Mesothelial cell of epicardium (in vitro differentiated cells): Measurements from ENCODE around the gene STK16. TPM values are rescaled to one million over a fixed set of nuclear protein-coding genes. Genes with fewer than 3 reads are reported as not detected.
"Not testable (repeated sequence)": the region's sequence is repeated elsewhere in the genome, so short reads cannot be mapped to it uniquely, and the experiment has no call there.

ENCODE experiments used
- DNase-seq, 2 experiments: peaks; one replicate each; pipeline ENCODE4 v3.0.0; 2021; ENCODE audit warnings: low spot score in 2 of 2; ENCODE audit not compliant: unreplicated experiment in 2 of 2
- H3K27ac Mint-ChIP-seq: 2 replicates; pipeline ENCODE4 v1.8.0; 2021; ENCODE audit warnings: mixed read lengths
- H3K27me3 Mint-ChIP-seq: 2 replicates; pipeline ENCODE4 v1.8.0; 2021; ENCODE audit warnings: low read depth, mixed read lengths
- H3K36me3 Mint-ChIP-seq: 2 replicates; pipeline ENCODE4 v1.8.0; 2021; ENCODE audit warnings: mixed read lengths
- H3K4me1 Mint-ChIP-seq: 2 replicates; pipeline ENCODE4 v1.8.0; 2021; ENCODE audit warnings: mixed read lengths
- H3K4me3 Mint-ChIP-seq: 2 replicates; pipeline ENCODE4 v1.8.0; 2021; ENCODE audit warnings: mild to moderate bottlenecking, moderate library complexity, mixed read lengths
- H3K9me3 Mint-ChIP-seq: 2 replicates; pipeline ENCODE4 v1.8.0; 2021; ENCODE audit warnings: mixed read lengths
- CTCF ChIP-seq: fragments of 200-600 bp; sonication (generic); IDR thresholded peaks from one replicate; pipeline ENCODE4 v1.5.0; 2021; ENCODE audit warnings: antibody characterized with exemption; ENCODE audit not compliant: unreplicated experiment
- total RNA-seq: library from RNA; stranded (reverse); gene quantifications from 3 replicates; pipeline ENCODE4 v1.2.1, GENCODE V29; 2021

Gene STK16
- 28.0 to 31.2 TPM (median 29.0 TPM) in 3 replicates for total RNA-seq

GRCh38 chr2:219245148-219245898 is at the start of gene STK16, which contains the start of gene GLB1L:
TSS of gene STK16 (plus strand) at chr2:219245479. CDS start at chr2:219246000, 521 bp downstream.
TSS of gene GLB1L (minus strand) at chr2:219245444. CDS start at chr2:219243573, 1,871 bp downstream.
- TF ChIP-seq CTCF: no peak
- H3K4me1 Mint-ChIP-seq: peaks cover 23% of the 10 kb centered on the region
- H3K27ac Mint-ChIP-seq: peak within 1 kb of the TSS; percentile 97
- H3K9me3 Mint-ChIP-seq: no peaks in the 10 kb centered on the region
- H3K27me3 Mint-ChIP-seq: peaks cover 4% of the 10 kb centered on the region
- H3K4me3 Mint-ChIP-seq: peak within 1 kb of the TSS; percentile 91
- H3K36me3 Mint-ChIP-seq: no peaks in the 10 kb centered on the region
- peak; percentile 87 to 94 for DNase-seq

GRCh38 chr2:219197388-219197787 is 47.9 kb upstream of the STK16 start:
- Mint-ChIP-seq H3K36me3 (no peaks in the 10 kb centered on the region), H3K27me3 (peaks cover 15% of the 10 kb centered on the region), H3K9me3 (no peaks in the 10 kb centered on the region), H3K4me3 (no peak overlapping the region), H3K27ac (no peak overlapping the region), H3K4me1 (no peaks in the 10 kb centered on the region)
- TF ChIP-seq CTCF: no peak
- DNase-seq: no peak

GRCh38 chr2:219198974-219199373 is 46.3 kb upstream of the STK16 start:
- peaks cover 15% of the 10 kb centered on the region for H3K27me3 Mint-ChIP-seq
- no peak for TF ChIP-seq CTCF
- H3K4me1 Mint-ChIP-seq: no peaks in the 10 kb centered on the region
- H3K9me3 Mint-ChIP-seq: no peaks in the 10 kb centered on the region
- H3K27ac Mint-ChIP-seq: no peak overlapping the region
- H3K36me3 Mint-ChIP-seq: no peaks in the 10 kb centered on the region
- DNase-seq: no peak
- H3K4me3 Mint-ChIP-seq: no peak overlapping the region

- H3K27me3 Mint-ChIP-seq: peaks cover 15% of the 10 kb centered on the region
- H3K4me3 Mint-ChIP-seq: no peak overlapping the region
- no peak for TF ChIP-seq CTCF
- H3K9me3 Mint-ChIP-seq: no peaks in the 10 kb centered on the region
- DNase-seq: no peak
- H3K4me1 Mint-ChIP-seq: no peaks in the 10 kb centered on the region
- H3K36me3 Mint-ChIP-seq: no peaks in the 10 kb centered on the region
- no peak overlapping the region for H3K27ac Mint-ChIP-seq
Measured at GRCh38 chr2:219199470-219200211, 45.6 kb upstream of the STK16 start.

GRCh38 chr2:219200502-219201326 is 44.6 kb upstream of the STK16 start:
- H3K27me3 Mint-ChIP-seq, H3K4me1 Mint-ChIP-seq, H3K36me3 Mint-ChIP-seq, DNase-seq, H3K4me3 Mint-ChIP-seq, H3K9me3 Mint-ChIP-seq, H3K27ac Mint-ChIP-seq: not testable (repeated sequence)

- DNase-seq, H3K4me1 Mint-ChIP-seq, H3K9me3 Mint-ChIP-seq, H3K27ac Mint-ChIP-seq, H3K4me3 Mint-ChIP-seq, H3K36me3 Mint-ChIP-seq, H3K27me3 Mint-ChIP-seq: not testable (repeated sequence)
Measured at GRCh38 chr2:219201331-219201730, 43.9 kb upstream of the STK16 start.
